ENCODE measurements around the gene GNAT1.

GRCh38 chr3:50215529-50215928 lies 24.1 kb downstream of the GNAT1 start:
- TF ChIP-seq CTCF (IDR thresholded peaks at IDR 0.05) (no peak), POLR2A (IDR thresholded peaks at IDR 0.05) (no peak)

All from thyroid gland (tissue), 4 donors.